NCI-H1105 (cell line): ENCODE data around the gene NKX2-8.
"Not testable (repeated sequence)": the region's sequence is repeated elsewhere in the genome, so short reads cannot be mapped to it uniquely, and the experiment has no call there.

Experiments
- DNase-seq: peaks from one replicate; lab custom pipeline; 2025; lab: John Stamatoyannopoulos, UW

NKX2-8 gene

DNA sequence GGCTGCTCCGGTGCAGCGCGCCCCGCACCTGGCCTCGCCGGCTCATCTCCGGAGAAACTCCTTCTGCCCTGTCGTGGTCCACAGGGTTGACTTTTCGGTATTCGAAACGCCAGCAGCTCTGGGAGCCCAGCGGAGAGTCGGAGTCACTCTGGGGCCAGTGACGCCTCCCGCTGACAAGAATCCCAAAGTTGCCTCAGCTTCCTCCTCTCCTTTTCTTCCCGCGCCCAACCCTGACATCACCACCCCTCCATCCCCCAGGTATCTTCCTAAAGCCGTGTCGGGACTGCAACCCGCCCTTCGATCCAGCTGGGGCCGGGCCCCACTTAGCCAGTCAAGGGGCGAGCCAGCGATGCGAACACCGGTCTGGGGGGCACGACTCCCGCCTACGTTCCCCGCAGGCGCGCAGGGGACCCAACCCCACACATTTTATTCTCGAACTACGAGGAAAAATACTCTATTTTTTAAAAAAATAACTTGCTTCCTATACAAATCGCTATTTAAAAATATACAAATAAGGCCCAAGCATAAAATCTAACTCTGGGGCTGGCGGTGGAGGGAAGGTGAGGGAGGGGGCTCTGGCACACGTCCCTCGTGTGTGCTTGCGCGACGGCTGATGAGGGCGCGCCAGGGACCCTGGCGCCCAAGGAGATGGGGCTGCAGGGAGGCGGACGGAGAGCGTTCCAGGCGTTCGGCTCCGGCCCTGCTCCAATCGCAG lies 2.1 kb downstream of the NKX2-8 start:
- DNase-seq, result no peak

DNA sequence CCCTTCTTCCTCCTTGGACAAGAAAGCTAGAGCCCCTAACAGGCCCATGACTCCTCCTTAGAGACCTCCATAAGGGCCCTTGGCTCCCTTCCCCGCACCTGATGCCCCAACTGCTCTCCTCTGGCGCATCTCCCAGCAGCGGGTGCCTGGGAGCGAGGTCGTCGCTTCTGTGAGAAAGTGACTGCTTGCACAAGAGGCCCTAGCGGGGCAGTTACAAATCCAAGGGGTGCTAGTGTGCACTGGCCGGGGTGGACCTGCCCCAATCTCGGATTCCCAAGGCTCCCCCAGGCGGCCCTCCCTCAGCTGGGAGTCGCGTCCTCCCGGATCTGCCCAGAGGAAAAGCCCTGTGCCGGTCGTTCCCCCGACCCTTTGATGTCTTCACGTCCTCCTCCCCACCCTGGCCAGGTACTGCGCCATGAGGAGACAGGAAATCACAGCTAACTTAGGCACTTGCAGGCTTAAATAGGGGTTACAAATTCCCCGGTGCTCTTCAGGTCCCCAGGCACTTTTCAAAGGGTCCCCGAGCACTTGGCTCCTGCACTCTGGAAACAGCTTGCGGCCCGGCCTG lies 2.8 kb downstream of the NKX2-8 start:
- DNase-seq, result no peak

DNA sequence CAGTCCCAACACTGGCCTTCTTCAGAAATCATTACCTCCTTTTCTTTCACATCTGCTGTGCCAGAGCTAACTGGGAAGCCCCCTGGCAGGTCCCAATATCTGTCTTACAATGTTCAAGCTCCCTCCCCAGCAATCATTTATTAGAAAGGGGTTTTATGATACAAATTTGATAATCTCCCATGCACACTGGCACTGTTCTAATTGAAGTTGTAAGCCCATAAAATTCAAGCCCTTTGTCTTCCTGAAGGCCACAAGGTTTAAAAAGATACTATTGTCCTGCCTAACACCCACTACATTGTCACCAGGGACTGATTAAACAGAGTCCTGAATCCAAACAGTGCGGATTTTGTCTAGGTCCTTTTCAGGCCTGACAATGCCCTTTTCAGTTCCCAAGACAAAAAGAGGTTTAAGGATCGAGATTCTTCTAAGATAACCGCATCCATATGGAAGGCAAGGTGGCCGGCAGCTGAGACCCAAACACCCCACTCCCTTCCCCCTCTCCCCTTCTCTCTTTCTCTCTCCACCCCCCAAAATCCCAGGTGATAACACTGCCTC lies 3.3 kb downstream of the NKX2-8 start:
- DNase-seq, result no peak

DNA sequence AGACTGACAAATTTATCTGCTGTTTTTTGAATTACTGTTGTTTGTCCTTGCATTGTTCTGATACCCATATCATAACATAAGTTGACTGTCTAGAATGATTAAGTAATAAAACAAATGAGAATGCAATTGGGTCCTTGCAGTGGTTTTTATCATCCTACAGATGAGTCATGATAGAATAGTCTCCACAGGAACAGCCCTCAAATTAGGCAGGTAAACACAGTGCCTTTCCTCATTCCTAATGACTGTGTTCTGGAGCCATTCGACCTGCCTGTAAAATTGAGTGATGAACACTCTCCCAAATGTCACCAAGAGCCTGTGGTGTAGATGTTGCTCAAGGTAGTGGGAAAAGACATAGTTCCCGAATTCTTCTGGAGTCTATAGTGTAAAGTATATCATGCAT lies 12.3 kb downstream of the NKX2-8 start:
- no peak for DNase-seq

DNA sequence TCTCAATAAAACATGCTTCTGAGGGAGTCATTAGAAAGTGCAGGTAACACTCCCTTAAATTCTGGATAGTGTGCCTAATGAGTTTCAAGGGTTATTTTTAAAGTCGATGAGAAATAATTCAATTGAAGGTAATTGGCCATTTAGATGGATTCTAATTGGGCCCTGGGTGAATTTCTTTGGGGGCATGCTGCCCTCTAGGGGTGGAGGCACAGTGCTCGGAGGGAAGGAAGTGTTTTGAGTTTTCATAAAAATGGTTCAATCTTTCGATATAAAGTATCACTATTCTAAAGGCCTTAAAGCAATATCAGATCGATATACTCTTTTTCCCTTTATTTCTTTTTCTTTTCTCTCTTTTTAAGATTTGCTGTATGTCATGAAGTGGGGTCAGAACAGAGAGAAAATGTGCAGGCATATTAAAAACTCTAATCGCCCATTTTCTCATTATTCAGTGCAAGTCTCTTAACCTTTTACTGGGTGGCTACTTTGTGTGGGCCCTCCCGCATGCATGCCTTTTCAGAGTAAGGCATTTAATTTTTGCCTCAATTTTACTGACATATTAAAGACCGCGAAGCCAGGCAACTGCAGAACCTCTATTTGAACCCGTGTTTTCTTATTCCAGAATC lies 25.5 kb downstream of the NKX2-8 start:
- DNase-seq, result peak; percentile 63

DNA sequence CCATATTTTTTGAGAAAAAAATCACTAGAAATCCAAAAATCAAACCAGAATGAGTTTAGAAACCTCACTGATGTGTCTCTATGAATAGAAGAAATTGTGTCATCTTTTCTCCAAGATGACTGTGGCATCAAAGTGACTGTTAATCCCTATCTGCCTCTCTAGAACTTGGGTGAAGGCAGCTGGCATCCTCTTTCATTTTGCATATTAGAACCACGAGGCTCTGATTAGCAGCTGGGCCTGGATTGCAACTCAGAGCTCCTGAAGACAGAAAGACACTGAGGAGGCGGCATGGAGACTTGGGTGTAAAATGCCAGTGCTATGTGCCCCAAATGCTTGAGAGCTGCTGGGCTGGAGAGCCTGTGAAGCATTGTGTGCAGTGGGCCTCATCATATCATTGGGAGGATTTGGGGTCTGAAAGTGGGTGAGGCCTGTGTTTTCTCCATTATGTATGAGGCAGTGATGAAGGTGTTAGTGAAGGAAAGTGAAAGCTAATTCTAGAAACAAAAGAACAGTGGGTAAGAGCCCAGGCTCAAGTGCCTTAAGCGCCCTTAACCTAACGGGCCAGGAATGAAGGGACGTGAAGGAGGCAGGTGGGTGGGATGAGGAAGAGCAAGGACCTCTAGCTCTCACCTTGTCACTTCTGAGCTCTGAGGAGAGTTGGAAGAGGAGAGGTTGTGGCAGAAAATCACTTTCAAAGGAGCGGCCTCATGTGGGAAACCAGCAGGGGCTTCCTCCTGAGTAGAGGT lies 26.2 kb downstream of the NKX2-8 start:
- no peak for DNase-seq

DNA sequence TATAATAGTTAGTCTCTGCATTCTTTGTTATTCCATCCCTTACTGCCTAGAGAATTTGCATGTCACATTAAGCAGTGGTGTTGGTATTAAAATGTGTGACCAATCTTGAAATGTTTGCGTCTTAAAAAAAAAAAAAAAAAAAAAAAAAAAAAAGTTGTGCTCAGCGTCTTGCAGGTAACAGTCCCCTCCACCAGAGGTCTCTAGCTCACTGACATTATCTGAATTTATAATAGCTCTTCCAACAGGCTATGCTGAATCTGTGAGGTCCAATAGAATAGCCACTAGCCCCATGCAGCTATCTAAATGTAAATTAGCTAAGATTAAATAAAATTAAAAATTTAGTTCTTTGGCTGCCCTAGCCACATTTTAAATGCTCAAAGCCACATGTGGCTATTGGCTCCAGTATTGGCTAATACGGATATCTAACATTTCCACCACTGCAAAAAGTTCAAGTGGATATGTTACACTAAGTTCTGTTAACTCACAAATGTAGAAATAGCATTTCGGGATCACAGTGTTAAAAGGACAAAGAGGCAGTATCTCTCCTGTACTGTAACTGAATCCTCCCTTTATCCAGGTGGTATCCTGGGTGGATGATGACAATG lies 28.7 kb downstream of the NKX2-8 start:
- DNase-seq, result peak; percentile 64

DNA sequence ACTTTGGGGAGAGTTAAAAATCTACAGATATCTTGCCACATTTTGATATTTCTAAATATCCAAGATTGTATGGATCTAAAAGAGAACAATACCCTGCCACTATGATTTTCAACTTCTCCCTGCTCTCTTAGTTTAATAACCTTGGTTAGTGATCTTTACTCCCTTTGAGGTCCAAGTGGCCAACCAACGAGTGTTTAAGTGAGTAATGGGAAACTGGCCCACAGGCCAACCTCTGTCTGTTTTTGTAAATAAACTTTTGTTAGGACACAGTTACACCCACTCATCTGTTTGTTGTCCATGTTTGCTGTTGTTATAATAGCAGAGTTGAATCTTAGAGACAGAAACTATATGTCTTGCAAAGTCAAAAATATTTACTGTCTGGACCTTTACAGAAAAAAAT lies 31.5 kb downstream of the NKX2-8 start:
- no peak for DNase-seq

DNA sequence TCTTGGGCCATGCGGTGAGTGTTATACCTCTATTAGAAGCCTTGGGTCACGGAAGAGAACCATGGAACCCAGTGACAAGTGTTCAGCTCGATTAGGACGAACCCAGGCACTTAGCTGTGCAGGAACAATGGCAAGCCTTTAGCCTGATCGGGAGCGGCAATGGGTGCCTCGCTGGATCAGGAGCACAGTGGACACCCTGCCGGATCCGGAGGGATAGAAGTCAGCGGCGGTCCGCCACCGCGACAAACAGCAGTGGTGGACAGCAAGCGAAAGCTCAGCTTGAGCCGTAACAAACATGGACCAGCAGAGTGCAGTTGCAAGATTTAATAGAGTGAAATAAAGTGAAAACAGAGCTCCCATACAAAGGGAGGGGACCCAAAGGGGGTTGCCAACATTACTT lies 38.1 kb downstream of the NKX2-8 start:
- not testable (repeated sequence) for DNase-seq

DNA sequence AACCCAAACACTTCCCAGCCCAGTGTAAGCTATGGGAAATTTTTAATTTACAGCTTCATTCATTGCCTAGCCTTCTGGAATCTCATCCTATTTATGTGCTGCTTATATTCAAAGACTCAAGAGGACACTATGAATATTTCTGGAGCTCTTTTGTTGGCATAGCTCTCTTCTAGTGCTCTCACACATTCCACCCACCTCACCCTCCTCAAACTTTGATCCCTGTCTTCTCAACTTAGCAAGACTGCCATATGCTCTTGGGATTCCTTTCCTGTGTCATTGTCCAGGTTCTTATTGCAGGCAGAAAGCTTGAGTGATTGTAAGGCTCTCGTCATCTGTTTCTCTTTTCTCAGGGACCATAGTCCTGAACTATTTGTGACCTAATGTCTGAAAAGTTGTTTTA lies 44.4 kb downstream of the NKX2-8 start:
- no peak for DNase-seq
